Hepatocyte (in vitro differentiated cells): ENCODE data around the gene CASKIN2. TPM values are rescaled to one million over a fixed set of nuclear protein-coding genes. Genes with fewer than 3 reads are reported as not detected.

Source experiments
- DNase-seq: peaks from one replicate; pipeline ENCODE4 v3.0.0-alpha.2; 2016; ENCODE audit warnings: low spot score
- H2AFZ ChIP-seq: fragments of 200-600 bp; sonication (generic); 2 replicates; pipeline ENCODE4 v1.6.0; 2016; ENCODE audit warnings: antibody characterized with exemption, mild to moderate bottlenecking
- H3K27ac ChIP-seq: fragments of 200-600 bp; sonication (generic); 2 replicates; pipeline ENCODE4 v1.5.1; 2016; ENCODE audit warnings: mild to moderate bottlenecking
- H3K27me3 ChIP-seq: fragments of 200-600 bp; sonication (generic); 2 replicates; pipeline ENCODE4 v1.6.1; 2016
- H3K36me3 ChIP-seq: fragments of 200-600 bp; sonication (generic); replicated peaks from 2 replicates; pipeline ENCODE4 v1.5.1; 2016; ENCODE audit warnings: low read depth; ENCODE audit not compliant: insufficient read depth
- H3K4me1 ChIP-seq: fragments of 200-600 bp; sonication (generic); 2 replicates; pipeline ENCODE4 v1.5.1; 2016; ENCODE audit warnings: mild to moderate bottlenecking, moderate library complexity; ENCODE audit not compliant: insufficient read depth
- H3K4me2 ChIP-seq: fragments of 200-600 bp; sonication (generic); 2 replicates; pipeline ENCODE4 v1.6.0; 2016
- H3K4me3 ChIP-seq: fragments of 200-600 bp; sonication (generic); 2 replicates; pipeline ENCODE4 v1.5.1; 2016; ENCODE audit warnings: mild to moderate bottlenecking
- H3K79me2 ChIP-seq: fragments of 200-600 bp; sonication (generic); 2 replicates; pipeline ENCODE4 v1.6.0; 2017; ENCODE audit warnings: mild to moderate bottlenecking
- H3K9me2 ChIP-seq: fragments of 200-600 bp; sonication (generic); replicated peaks from 2 replicates; pipeline ENCODE4 v1.6.0; 2017; ENCODE audit warnings: mild to moderate bottlenecking; ENCODE audit not compliant: insufficient read depth
- H3K9me3 ChIP-seq: fragments of 200-600 bp; sonication (generic); 2 replicates; pipeline ENCODE4 v1.5.1; 2016; ENCODE audit warnings: low read depth, mild to moderate bottlenecking
- H4K20me1 ChIP-seq: fragments of 200-600 bp; sonication (generic); 2 replicates; pipeline ENCODE4 v1.6.0; 2016; ENCODE audit warnings: mild to moderate bottlenecking; ENCODE audit not compliant: insufficient read depth, poor library complexity, severe bottlenecking
- EZH2 ChIP-seq: fragments of 200-600 bp; sonication (generic); IDR thresholded peaks from 2 replicates; pipeline ENCODE4 v1.6.1; 2016; ENCODE audit warnings: antibody characterized with exemption, mild to moderate bottlenecking, borderline replicate concordance
- EZH2phosphoT487 ChIP-seq: fragments of 200-600 bp; sonication (generic); IDR thresholded peaks from one replicate; pipeline ENCODE4 v1.6.1; 2018; ENCODE audit warnings: antibody characterized with exemption, mild to moderate bottlenecking, low read depth, moderate library complexity; ENCODE audit not compliant: unreplicated experiment, severe bottlenecking
- WGBS: methylation state at CpG from one replicate; pipeline ENCODE4 v1.1.6; 2016; ENCODE audit warnings: low lambda C conversion rate; ENCODE audit errors: missing lambda C conversion rate; 5-methylcytosine and 5-hydroxymethylcytosine counted together
- polyA plus RNA-seq: library from polyadenylated mRNA; unstranded; fragments of >200 nt; fragmentation: Nextera tagmentation; extraction: Ambion mirVana; gene quantifications from 2 replicates; pipeline ENCODE4 v1.2.1, GENCODE V29; 2016
- total RNA-seq: library from RNA; depleted of rRNA; stranded (reverse); fragments of >200 nt; gene quantifications from 2 replicates; pipeline ENCODE4 v1.2.3, GENCODE V29; 2014
- TF ChIP-seq, protein P1 (sequence below): fragments of 200-600 bp; sonication (generic); IDR thresholded peaks from 2 replicates; pipeline ENCODE4 v1.5.1; 2016; ENCODE audit warnings: antibody characterized with exemption, mild to moderate bottlenecking; ENCODE audit not compliant: poor library complexity

CASKIN2 gene
- total and polyA plus RNA-seq, 2 experiments from 2014 or later: 9.8 to 16.2 TPM

DNA sequence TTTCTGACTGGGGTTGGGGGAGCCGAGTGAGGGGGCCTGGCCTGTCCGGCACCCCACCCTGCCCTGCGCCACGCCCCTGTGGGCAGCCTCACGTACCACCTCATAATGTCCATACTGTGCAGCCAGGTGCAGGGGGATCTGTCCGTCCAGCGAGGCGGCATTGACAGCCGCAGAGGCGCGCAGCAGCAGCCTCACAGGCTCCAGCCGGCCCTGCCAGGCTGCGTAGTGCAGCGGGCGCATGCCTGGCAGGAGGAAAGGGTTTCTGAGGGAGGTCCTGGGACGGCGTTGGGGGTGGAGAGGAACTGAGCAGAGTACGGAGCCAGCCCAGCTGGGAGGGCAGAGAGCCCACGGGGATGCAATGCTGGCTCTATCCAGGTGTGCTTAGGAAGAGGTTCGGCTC, 8.4 kb downstream of the CASKIN2 start:
- H3K9me2 ChIP-seq: no peaks in the 10 kb centered on the region
- H3K4me1 ChIP-seq: peaks cover 11% of the 10 kb centered on the region
- 97% methylated on average over 20 of the region's 20 CpGs for WGBS
- no peak for DNase-seq
- no peak overlapping the region for H3K4me2 ChIP-seq
- H3K27me3 ChIP-seq: no peaks in the 10 kb centered on the region
- peaks cover 28% of the 10 kb centered on the region for H3K79me2 ChIP-seq
- H3K4me3 ChIP-seq: no peak overlapping the region
- no peak overlapping the region for H3K27ac ChIP-seq
- H2AFZ ChIP-seq: no peak overlapping the region
- H3K36me3 ChIP-seq: no peaks in the 10 kb centered on the region
- H3K9me3 ChIP-seq: no peaks in the 10 kb centered on the region
- H4K20me1 ChIP-seq: peaks cover 7% of the 10 kb centered on the region
- TF ChIP-seq EZH2 (no peak), EZH2phosphoT487 (no peak)
- TF ChIP-seq, protein P1, sequence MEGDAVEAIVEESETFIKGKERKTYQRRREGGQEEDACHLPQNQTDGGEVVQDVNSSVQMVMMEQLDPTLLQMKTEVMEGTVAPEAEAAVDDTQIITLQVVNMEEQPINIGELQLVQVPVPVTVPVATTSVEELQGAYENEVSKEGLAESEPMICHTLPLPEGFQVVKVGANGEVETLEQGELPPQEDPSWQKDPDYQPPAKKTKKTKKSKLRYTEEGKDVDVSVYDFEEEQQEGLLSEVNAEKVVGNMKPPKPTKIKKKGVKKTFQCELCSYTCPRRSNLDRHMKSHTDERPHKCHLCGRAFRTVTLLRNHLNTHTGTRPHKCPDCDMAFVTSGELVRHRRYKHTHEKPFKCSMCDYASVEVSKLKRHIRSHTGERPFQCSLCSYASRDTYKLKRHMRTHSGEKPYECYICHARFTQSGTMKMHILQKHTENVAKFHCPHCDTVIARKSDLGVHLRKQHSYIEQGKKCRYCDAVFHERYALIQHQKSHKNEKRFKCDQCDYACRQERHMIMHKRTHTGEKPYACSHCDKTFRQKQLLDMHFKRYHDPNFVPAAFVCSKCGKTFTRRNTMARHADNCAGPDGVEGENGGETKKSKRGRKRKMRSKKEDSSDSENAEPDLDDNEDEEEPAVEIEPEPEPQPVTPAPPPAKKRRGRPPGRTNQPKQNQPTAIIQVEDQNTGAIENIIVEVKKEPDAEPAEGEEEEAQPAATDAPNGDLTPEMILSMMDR: no peak

DNA sequence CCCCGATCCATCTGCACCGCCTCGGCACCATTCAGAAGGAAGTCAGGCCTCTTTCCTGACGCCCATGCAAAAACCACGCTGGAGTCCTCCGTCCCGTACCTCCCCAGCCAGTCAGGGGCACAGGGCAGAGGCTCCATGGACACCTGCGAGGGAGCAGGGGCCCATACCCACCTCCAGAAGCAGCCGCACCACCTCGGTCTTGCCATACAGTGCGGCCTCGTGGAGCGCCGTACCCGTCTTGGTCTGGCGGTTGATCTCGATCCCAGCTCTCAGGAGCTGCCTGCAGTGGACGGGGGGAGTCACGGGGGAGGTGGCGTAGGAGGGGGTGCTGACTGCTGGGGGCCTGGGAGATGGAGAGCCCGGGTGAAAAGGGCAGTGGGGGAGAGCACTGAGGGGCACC, 9.2 kb downstream of the CASKIN2 start:
- no peak for DNase-seq
- Histone ChIP-seq H3K36me3 (no peaks in the 10 kb centered on the region), H3K4me2 (no peak overlapping the region), H3K27me3 (no peaks in the 10 kb centered on the region), H2AFZ (no peak overlapping the region), H3K4me1 (peaks cover 4% of the 10 kb centered on the region), H3K79me2 (peaks cover 21% of the 10 kb centered on the region), H3K27ac (no peak overlapping the region), H3K4me3 (no peak overlapping the region), H3K9me2 (no peaks in the 10 kb centered on the region), H4K20me1 (peaks cover 7% of the 10 kb centered on the region), H3K9me3 (no peaks in the 10 kb centered on the region)
- TF ChIP-seq EZH2: no peak
- TF ChIP-seq EZH2phosphoT487: no peak
- TF ChIP-seq, protein P1: no peak
- 97% methylated on average over 20 of the region's 21 CpGs for WGBS

DNA sequence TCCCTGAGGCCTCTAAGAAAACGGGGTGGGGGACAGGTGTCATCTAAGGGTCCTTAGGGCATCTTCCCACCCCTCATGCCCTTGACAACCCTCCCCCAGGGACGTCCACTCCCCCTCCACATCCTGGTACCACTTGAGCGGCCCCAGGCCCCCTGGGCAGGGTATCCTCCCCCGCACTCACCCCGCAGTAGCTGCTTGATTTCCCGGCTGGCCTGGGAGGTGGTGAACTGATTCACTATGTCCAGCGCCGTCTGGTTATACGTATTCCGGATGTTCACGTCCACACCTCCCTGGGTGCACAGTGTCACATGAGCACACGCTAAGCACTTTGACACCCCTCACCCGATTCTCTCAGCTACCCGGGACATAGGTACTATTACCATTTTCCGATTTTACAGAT, 9.7 kb downstream of the CASKIN2 start:
- no peaks in the 10 kb centered on the region for H3K9me2 ChIP-seq
- H4K20me1 ChIP-seq: peaks cover 7% of the 10 kb centered on the region
- peaks cover 3% of the 10 kb centered on the region for H3K4me1 ChIP-seq
- peaks cover 16% of the 10 kb centered on the region for H3K79me2 ChIP-seq
- no peak overlapping the region for H2AFZ ChIP-seq
- TF ChIP-seq, protein P1: no peak
- TF ChIP-seq EZH2phosphoT487 (no peak), EZH2 (no peak)
- H3K4me2 ChIP-seq: no peak overlapping the region
- 91% methylated on average over 12 of the region's 15 CpGs for WGBS
- DNase-seq: no peak
- no peaks in the 10 kb centered on the region for H3K36me3 ChIP-seq
- H3K4me3 ChIP-seq: no peak overlapping the region
- no peaks in the 10 kb centered on the region for H3K9me3 ChIP-seq
- H3K27ac ChIP-seq: no peak overlapping the region
- H3K27me3 ChIP-seq: no peaks in the 10 kb centered on the region

DNA sequence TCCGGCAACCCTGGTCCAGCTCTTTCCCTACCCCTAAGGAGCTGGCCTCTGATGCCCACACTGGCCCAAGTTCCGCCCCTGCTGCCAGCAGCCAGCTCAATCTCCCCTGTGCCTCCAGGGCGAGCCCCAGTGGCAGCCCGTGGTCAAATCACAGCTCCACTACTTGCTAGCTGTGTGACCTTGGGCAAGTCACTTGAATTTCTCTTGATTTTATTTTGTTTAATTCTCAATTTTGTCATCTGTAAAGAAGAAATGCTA, 10.3 kb downstream of the CASKIN2 start:
- H3K4me2 ChIP-seq: no peak overlapping the region
- TF ChIP-seq EZH2: no peak
- TF ChIP-seq, protein P1: no peak
- no peak for TF ChIP-seq EZH2phosphoT487
- H3K79me2 ChIP-seq: peaks cover 12% of the 10 kb centered on the region
- no peak overlapping the region for H2AFZ ChIP-seq
- DNase-seq: no peak
- WGBS: 90% methylated on average over 4 of the region's 4 CpGs
- peaks cover 7% of the 10 kb centered on the region for H4K20me1 ChIP-seq
- H3K9me2 ChIP-seq: no peaks in the 10 kb centered on the region
- no peaks in the 10 kb centered on the region for H3K27me3 ChIP-seq
- no peak overlapping the region for H3K27ac ChIP-seq
- H3K4me1 ChIP-seq: peaks cover 3% of the 10 kb centered on the region
- no peaks in the 10 kb centered on the region for H3K36me3 ChIP-seq
- H3K9me3 ChIP-seq: no peaks in the 10 kb centered on the region
- no peak overlapping the region for H3K4me3 ChIP-seq
